GM21423 (cell line): ENCODE data around the gene VASP.

Source experiments
- ATAC-seq: cut with Tn5 transposase; IDR thresholded peaks from one replicate; pipeline ENCODE4 v1.9.1; 2021; ENCODE audit warnings: mild to moderate bottlenecking, moderate library complexity; ENCODE audit not compliant: unreplicated experiment

VASP gene

GRCh38 chr19:45514376-45515051 is 7.2 kb downstream of the VASP start:
- no peak for ATAC-seq

GRCh38 chr19:45515081-45515624 is 7.9 kb downstream of the VASP start:
- no peak for ATAC-seq

GRCh38 chr19:45515807-45516401 is 8.6 kb downstream of the VASP start:
- no peak for ATAC-seq

GRCh38 chr19:45517238-45517637 is 10.0 kb downstream of the VASP start:
- ATAC-seq, result no peak

- no peak for ATAC-seq
Observed at GRCh38 chr19:45517641-45518468, 10.6 kb downstream of the VASP start.

- ATAC-seq, result no peak
Observed at GRCh38 chr19:45518469-45518826, 11.2 kb downstream of the VASP start.

GRCh38 chr19:45522010-45522941 is 15.0 kb downstream of the VASP start:
- no peak for ATAC-seq

- ATAC-seq, result no peak
Observed at GRCh38 chr19:45523642-45524256, 16.5 kb downstream of the VASP start.

- ATAC-seq, result no peak
Observed at GRCh38 chr19:45524575-45525129, 17.4 kb downstream of the VASP start.

GRCh38 chr19:45526143-45526542 is 18.9 kb downstream of the VASP start:
- no peak for ATAC-seq

- ATAC-seq, result no peak
Observed at GRCh38 chr19:45526971-45527370, 19.7 kb downstream of the VASP start.

GRCh38 chr19:45527731-45528130 is 20.5 kb downstream of the VASP start:
- ATAC-seq, result no peak

GRCh38 chr19:45528149-45528743 is 21.0 kb downstream of the VASP start:
- ATAC-seq, result no peak

GRCh38 chr19:45528744-45529419 is 21.6 kb downstream of the VASP start:
- no peak for ATAC-seq

- ATAC-seq, result no peak
Observed at GRCh38 chr19:45529420-45529785, 22.1 kb downstream of the VASP start.

GRCh38 chr19:45531349-45531748 is 24.1 kb downstream of the VASP start:
- no peak for ATAC-seq

- no peak for ATAC-seq
Observed at GRCh38 chr19:45539459-45539858, 32.2 kb downstream of the VASP start.

- ATAC-seq, result no peak
Observed at GRCh38 chr19:45542234-45542668, 35.0 kb downstream of the VASP start.

GRCh38 chr19:45547211-45547770 is 40.0 kb downstream of the VASP start:
- ATAC-seq, result no peak
